ENCODE data around the gene FUT6.

Gene FUT6

DNA sequence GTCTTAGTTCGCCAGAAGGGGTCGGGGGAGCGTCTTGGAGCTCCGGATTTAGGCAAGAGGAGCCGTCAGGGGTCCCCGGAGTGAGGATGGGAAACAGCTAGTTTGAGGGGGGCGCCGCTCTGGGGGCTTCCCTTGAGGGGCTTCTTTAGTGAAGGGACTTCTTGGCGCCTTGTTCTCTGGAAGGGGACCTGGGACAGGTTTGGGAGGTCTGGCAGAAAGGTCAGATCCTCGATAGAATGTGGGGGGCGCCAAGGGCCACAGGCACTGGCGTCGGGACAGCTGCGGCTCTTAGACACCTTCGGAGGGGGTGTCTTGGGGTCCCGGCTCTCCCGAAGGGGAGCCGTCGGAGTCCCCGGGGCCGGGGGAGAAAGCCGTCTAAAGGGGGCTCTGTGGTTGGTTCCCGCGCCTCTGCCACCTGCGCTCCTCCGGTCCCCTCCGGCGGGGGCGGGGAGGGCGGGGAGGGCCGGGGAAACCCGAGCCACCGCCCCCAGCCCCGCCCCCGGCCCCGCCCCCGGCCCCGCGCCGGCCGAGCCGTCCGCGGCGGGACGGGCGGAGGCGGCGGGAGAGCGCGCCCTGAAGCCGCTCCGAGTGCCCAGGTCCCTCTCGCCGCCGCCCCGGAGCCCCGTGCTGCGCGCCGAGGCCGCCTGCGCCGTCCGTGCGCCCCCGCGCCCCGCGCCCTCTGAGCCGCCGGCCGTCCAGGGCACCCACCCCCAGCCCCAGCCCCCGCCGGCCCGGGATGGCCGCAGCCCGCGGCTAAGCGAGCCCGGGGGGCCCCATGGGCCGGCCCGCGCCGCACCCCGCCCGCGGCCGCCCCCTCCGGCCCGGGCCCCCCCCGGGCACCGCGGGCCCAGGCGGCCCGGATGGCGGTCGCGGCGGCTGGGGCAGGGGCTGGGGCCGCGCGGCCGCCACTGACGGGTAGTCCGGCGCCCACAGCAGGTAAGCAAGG lies 34.7 kb downstream of the FUT6 start, which contains the start of gene NRTN:
NRTN (plus strand) TSS at position 552 of the 946 bp plus-strand sequence. CDS start 19,099 bp downstream, outside the sequence.
- no peak for DNase-seq

DNA sequence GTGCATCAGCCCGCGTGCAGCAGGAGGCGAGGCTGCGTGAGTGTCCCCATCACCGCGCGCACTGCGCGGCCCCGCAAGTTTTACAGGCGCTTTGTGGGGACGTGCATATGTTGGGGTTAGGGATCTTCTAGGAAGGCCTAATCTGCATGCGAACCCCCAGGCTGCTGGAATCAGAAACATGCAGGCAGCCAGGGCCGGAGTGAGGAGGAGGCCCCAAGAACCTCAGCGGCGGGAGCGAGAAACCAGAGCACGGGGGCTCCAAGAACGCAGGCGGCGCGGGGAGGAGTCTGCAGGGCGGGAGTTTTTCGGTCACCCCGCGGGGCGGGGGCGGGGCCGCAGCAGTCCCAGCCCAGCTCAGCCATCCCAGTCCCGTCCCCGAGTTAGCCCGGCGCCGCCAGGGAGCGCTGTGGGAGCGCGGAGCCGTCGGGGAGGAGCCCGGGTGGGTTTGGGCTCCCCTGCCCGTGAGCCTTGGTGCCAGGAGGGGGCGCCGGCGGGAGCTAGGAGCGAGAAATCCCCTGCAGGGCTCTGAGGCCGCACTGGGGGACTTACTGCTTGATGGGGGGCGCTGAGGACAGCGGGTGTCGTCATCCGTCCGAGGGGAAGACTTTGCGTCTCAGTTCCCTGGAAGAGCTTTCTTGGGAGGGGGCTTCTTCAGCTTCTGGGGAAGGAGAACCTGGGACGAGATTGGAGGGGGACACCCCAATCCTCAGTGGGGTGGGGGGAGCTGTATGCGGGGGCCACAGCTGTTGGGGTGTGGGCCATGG lies 35.6 kb downstream of the FUT6 start:
- DNase-seq = peak; percentile 51

DNA sequence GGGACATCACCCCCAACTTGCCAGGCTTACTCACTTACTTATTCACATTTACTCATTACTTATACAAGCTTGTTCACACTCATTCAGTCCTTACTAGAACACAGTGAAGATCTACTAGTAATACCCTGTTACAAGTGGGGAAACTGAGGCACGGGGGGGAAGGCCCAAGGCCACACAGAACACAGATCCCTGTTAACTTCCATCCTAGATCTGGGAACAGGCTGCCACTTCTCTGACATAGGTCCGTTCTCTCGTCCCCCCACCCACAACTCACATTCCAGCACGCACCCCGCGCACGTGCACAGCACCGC lies 36.1 kb downstream of the FUT6 start:
- DNase-seq = no peak

DNA sequence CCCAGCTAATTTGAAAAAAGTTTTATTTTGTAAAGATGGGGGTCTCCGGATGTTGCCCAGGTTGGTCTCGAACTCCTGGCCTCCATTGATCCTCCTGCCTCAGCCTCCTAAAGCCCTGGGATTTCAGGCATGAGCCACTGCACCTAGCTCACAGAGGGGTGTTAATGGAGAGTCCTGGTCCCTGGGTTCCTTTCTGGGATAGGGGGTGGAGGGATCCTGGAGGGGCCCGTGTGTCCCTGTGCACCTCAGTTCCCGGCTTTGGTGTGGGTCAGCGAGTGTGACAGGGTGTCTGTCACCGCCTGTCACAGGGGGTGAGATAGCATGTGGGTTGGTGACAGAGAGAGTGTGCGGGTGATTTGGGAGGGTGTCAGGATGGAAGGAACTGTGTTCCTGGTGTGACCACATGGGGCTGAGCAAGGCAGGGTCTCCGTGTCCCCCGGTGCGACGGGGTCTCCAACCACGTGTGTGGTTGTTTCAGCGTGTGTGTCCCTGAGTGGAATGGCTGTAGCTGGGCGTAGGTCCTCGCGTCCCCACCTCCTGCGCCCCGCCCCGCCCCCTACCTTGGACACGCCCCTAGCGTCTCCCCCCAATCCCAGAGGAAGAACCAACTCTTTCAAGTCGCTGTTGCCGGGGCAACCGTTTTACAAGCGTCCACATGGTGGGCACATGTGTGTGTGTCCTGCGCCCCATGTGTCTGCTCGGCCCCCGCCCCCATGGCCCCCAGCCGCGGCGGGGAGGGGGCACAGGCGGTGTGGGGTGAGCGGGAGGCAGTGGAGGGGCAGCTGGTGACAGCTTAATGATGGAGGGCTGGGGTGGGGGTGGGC lies 37.5 kb downstream of the FUT6 start:
- no peak for DNase-seq

DNA sequence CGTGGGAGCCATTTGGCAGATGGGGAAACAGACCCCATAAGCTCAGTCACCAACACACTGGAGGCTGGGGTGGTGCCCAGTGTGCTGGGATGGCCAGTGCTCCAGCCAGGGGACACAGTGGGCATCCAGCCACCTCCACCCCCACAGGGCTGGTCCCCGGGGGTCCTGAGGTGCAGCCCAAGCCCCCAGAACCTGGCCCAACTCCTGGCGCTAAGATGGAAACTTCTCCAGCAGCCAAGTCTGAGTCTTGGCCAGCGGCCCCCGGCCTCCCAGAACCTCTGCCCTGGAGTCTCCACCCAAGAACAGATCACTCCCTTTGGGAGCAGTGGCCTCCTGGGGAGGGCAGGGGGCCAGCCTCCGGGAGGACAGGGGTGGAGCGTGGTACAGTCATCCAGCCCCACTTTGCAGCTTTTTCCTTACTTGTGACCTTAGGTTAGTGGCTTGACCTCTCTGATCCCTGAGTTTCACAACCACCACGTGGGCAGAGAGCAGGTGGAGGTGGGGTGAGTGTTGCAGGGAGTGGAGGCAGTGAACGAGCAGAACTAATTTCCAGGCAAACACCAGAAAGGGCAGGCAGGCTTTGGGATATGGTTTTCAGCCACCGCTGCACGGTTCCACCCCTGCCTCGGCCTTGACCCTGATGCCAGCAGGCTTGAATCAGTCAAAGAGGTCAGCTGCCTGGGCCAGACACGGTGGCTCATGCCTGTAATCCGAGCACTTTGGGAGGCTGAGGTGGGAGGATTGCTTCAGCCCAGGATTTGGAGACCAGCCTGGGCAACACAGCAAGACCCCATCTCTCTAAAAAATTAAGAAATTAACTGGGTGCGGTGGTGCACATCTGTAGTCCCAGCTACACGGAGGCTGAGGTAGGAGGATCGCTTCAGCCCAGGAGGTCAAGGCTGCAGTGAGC lies 38.9 kb downstream of the FUT6 start:
- DNase-seq = no peak

DNA sequence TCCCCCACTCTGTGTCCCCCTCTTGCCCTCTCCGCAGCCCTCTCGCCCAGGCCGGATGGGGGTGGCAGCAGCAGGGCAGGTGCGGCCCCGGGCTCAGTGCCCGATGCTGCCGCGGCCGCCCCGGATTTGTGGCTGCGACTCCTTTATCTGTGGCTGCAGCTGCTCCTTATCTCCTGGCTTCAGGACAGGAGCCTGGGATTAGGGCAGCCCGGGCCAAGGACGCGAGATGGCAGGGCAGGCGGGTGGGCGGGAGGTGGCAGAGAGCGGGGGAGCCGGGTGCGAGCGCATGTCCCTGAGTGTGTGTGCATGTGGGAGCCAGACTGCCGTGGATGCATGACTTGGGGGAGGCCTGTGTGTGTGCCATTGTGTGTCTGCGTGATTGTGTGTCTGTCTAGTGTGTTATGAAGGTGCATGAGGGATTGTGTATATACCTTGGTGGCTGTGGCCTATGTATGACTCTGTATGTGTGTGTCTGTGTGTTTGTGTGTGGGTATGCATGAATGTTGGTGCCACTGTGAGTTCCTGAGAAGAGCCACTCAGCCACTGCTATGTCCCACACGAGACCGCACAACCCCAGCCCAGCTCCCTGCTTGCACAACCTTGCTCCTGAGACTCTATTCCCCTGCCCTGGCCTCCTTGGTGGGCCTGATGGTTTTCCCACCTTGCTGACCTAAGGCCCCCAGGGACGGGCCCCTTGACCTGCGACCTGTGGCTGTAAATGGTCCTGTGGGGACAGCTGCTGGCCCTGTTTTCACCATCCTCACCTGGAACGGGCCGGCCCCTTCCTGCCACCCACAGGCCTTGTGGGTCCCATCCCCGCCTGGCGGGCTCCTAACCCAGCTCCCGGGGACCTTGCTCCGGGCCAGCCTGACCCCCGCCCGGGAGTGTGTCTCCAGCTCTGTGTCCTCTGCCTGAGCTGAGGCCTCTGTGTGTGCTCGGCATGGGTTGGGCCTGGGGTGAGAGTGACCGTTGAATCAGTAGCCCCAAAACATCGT lies 40.0 kb downstream of the FUT6 start:
- DNase-seq = no peak

DNA sequence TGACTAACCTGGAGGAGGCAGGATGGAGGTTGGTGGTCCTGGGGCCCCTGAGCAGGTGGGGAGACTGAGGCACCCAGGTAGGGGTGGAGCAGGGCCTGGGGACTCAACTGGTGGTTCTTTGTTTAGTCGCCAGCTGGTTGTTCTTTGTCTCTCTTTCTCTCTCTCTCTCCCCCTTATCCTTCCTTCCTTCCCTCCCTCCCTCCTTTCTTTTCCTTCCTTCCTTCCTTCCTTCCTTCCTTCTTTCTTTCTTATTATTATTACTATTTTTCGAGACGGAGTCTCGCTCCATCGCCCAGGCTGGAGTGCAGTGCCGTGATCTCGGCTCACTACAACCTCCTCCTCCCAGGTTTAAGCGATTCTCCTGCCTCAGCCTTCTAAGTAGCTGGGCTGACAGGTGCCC lies 41.3 kb downstream of the FUT6 start:
- no peak for DNase-seq

DNA sequence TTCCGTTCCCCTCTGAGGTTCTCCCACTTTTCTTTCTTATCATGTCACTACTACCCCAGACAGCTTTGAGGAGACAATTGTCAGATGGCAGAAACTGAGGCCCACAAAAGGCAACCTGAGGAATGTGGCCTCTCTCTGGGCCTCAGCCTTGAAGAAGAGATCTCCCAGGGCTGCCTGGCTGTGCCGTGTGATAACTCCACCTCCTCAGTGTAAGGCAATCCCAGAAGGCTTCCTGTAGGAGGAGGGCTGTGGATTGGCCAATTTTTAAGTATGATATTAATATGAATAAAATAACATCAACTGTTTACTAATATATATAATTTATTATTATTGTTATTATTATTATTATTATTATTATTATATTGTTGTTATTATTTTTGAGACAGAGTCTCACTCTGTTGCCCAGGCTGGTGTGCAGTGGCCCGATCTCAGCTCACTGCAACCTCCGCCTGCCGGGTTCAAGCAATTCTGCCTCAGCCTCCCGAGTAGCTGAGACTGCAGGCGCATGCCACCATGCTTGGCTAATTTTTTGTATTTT lies 44.1 kb downstream of the FUT6 start:
- no peak for DNase-seq

DNA sequence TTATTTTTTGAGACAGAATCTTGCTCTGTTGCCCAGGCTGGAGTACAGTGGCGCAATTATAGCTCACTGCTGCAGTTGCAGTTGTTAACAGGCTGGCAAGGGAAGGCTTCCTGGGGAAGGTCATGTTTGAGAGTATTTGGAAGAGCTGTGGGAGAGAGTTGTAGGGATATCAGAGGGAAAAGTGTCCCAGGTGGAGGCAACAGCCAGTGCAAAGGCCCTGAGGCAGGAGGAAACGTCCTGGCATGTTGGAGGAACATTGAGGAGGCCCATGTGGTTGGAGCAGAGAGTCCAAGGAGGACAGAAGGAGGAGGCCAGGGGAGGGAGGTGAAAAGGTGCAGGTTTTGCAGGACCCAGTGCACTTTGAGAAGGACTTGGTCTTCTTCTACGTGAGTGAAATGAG lies 46.3 kb downstream of the FUT6 start:
- no peak for DNase-seq

DNA sequence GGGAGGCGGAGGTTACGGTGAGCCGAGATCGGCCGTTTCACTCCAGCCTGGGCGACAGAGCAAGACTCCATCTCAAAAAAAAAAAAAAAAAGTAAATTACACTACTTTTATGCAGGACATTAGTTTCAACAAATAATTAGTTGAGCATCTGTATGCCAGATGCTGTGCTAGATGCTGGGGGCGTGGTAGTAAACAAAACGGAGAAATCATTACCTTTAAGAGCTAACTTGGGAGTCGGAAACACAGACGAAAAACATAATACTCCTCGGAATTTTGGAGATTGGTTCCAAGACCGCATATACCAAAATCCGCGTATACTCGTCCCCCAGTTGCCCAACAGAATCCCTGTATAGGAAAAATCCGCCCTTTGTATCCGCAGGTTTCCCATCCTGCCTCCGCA lies 47.3 kb downstream of the FUT6 start:
- DNase-seq = no peak

DNA sequence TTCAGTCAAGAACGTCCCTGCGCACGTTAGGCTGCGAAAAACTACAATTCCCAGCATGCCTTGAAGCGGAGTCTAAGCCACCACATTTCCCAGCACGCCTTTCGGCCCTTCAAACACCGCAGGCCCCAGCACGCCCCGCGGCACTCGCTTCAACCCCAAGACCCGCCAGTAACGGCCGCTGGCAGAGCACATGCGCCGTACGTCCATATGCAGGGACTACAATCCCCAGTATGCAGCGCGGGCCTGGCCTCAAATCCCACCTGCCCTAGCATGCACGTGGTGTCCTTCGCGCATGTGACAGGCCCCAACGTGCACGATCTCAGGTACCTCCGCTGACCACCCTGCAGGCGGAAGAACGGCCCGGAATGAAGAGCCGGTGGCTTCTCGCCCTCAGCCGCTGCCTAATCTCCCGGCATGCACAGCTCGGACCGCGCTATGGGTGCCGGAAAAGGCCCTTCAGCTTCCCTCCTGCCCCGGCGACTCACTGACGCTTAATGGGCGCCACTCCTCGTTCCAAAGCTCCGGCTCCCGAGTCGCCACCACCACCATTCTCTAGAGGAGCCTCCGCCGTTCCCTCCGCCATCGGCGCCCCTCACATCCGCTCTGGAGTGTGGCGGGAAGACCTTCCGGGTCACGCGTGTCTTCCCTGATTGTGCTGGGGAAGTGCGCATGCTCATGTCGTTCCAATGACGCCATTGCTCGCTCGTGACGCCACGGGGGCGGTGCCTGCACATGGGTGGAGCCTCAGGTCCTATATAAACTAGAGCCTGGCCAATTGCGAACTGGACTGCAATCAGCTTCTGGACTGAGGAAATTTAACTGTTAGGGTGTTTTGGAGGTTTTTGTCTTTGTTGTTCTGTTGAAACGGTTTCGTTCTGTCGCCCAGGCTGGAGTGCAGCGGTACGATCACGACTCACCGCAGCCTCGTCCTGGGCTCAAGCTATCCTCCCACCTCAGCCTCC lies 48.7 kb downstream of the FUT6 start, which contains the start of gene DUS3L:
DUS3L (minus strand) TSS at position 605 of the 962 bp plus-strand sequence; CDS start at position 583, 22 bp downstream.
- peak; percentile 87 for DNase-seq

DNA sequence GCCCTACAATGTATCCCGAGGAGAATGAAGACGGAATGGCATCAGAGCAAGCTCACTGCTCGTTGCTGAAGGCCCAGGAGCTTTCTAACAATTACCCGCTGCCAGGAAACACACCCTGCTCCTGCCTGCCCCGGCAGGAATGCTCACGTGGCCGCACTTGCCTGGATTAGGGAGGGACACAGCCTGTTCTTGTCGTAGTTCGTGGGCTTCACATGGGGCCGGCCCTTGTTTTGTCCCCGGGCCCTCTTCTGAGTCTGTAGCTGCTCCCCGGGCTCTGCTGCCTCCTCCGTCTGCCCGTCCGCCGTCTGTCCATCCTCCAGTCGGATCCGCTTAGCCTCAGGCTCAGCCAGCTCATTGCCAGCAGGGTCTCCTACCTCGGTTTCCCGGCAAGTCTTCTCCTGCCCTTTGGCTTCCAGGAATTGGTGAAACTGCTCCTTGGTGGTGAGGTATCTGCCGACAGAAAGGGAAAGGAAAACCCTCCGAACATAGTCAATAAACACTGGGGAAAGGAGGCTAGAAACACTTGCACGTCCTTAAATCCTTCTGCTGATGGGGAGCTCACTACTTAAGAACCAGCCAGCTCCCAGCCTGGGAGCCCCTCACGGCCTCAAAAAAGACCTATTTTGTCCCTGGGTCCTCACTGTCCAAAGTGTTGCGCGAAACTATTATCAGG lies 49.5 kb downstream of the FUT6 start:
- DNase-seq = no peak

DNA sequence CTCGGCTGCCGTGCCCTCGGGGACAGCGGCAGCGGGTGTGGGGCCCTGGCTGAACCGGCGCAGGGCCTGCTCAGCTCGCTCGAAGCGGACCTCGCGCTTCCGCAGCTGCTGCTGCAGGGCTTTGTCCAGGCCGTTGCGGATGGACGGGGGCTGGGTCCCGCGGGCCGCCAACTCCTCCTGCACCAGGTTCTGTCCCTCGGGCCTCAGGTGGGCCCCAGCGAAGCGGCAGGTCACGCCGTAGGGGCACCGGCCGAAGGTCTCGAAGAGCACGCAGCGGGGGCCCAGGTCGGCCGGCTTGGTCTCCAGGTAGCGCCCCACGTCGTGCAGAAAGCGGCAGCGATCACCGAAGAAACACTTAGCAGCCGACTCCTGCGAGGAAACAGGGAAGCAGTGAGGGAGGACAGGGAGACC lies 50.1 kb downstream of the FUT6 start:
- no peak for DNase-seq

DNA sequence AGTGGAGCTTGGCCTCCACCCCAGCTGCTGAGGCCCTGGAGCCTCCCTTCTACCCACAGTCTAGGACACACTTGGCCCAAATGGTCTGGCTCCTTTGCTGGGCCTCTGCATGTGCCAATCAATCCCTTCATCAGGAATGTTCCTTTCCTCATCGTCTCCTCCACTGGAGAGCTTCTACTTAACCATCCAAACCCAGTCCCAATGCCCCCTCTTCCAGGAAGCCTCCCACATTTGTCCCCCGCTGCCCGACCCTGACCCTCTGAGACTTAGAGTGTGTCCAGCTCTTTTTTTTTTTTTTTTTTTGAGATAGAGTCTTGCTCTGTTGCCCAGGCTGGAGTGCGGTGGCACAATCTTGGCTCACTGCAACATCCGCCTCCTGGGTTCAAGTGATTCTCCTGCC lies 51.1 kb downstream of the FUT6 start:
- no peak for DNase-seq

DNA sequence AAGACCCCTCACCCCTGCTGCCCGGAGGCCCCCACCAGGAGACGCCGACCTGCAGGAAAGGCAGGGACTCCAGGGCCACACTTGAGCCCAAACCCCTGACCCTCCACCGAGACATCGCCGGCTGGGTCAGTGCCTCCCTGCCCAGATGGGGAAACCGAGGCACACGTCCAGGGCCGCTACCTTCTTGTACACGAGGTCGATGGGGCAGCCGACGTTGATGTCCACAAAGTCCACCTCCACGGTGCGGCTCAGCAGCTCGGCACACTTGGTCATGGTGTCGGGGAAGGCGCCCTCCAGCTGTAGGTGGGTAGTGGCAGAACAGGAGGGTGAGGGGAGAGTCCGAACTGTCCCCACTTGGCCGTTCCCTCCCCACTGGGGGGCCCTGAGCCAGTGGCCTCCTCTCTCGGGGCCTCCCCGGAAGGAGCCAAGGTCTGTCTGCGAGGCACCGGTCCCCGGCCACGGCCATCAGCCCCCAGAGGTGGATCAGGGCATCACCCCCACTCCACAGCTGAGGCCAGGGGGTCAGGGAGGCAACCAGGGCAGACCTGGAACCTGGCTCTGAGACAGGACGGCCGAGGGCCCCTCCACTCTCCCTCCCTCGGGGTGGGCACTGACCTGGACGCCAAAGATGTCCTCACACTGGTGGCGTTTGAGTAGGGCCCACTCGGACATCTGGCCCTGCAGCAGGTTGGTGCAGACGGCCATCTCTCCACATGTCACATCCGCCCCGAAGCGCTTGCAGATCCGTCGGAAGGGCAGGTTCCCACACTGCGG lies 51.9 kb downstream of the FUT6 start:
- DNase-seq = no peak

DNA sequence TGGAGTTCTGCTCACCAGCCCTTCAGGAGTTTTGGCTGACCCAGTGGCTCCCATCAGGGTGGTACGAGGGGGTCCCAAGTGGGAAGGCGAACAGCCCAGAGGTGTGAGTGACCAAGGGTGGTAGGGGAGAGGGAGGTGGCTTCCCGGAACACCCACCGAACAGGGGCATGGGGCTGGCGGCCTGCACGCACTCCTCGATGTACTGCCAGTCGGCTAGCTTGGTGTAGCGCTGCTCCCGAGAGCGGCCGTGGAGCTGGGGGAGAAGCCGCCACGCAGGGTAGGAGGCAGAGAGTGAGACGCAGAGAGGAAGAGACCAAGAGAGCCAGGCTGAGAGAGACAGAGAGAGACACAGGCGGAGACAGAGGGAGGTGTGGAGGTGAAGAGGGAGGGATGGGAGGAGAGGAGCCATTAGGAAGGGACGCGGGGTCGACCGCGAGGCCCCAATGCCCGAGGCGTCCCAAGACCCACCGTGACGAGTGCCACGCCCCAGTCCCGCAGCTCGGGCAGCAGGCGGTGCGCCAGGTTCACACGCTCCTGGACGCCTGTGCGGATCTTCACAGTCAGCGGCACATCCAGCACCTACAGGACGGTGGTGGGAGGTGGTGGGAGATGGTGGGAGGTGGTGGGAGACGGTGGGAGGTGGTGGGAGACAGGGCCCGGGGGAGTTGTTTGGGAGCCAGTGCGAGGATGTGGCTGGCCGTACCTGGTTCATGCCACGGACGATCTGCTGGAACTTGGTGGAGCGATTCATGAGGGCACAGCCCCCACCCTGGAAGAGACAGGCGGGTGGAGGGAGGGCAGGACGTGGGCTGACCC lies 52.7 kb downstream of the FUT6 start:
- no peak for DNase-seq

DNA sequence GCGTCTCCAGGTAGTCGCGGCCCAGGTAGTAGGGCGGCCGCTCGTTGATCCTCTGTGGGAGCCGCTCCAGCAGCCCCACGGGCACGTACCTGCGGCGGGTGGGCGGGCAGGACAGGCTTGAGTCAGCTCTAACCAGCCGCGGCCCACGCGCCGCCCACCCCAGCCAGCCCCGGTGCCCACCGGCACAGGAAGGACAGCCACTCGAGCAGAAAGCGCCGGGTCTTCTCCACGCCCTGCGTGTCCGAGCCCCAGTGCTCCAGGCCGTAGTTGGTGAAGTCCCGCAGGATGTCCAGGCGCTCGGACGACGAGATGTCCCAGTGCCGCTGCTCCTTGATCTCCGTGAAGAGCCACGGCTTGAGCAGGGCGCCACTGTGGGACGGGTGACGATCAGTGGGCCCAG lies 54.1 kb downstream of the FUT6 start:
- DNase-seq = no peak

All from NCI-H748 treated with DMSO at 0.1 percent for 48 hours (cell line).